WTC11 (cell line): Measurements from ENCODE around the gene C1QTNF1. TPM values are rescaled to one million over a fixed set of nuclear protein-coding genes. Genes with fewer than 3 reads are reported as not detected.

Experiments
- ATAC-seq: fragments of 200-7000 bp; cut with Tn5 transposase; 2 replicates; pipeline ENCODE4 v1.10.0; 2021; ENCODE audit warnings: mild to moderate bottlenecking, moderate library complexity
- CTCF ChIA-PET: fragments of 300-600 bp; sonication (Branson Sonifier 250); formaldehyde crosslinking; loops from one replicate; lab custom pipeline; 2021; ENCODE audit warnings: antibody characterized with exemption; lab: Charles Lee
- POLR2A ChIA-PET: fragments of 350-600 bp; sonication (Branson Sonifier 250); formaldehyde crosslinking; loops from one replicate; lab custom pipeline; 2021; ENCODE audit warnings: antibody characterized with exemption; lab: Charles Lee
- DNase-seq: peaks from one replicate; pipeline ENCODE4 v3.0.0; 2021; ENCODE audit warnings: low spot score
- H3K27ac Mint-ChIP-seq: 2 replicates; pipeline ENCODE4 v1.8.0; 2021; ENCODE audit warnings: mixed read lengths
- H3K27me3 Mint-ChIP-seq: 2 replicates; pipeline ENCODE4 v1.8.0; 2021; ENCODE audit warnings: low read depth, mild to moderate bottlenecking, moderate library complexity, mixed read lengths
- H3K36me3 Mint-ChIP-seq: 2 replicates; pipeline ENCODE4 v1.8.0; 2021; ENCODE audit warnings: mixed read lengths
- H3K4me1 Mint-ChIP-seq: 2 replicates; pipeline ENCODE4 v1.8.0; 2022; ENCODE audit warnings: mixed read lengths
- H3K4me3 Mint-ChIP-seq: 2 replicates; pipeline ENCODE4 v1.8.0; 2021; ENCODE audit warnings: mild to moderate bottlenecking, moderate library complexity, mixed read lengths
- H3K9me3 Mint-ChIP-seq: 2 replicates; pipeline ENCODE4 v1.8.0; 2021; ENCODE audit warnings: mixed read lengths
- ARID4B ChIP-seq: sonication (generic); formaldehyde crosslinking; IDR thresholded peaks from 2 replicates; pipeline ENCODE4 v1.8.0; 2023; ENCODE audit warnings: missing genetic modification reagents, mild to moderate bottlenecking, borderline replicate concordance
- CDX4 ChIP-seq: fragments of 250-450 bp; sonication (Bioruptor Pico); IDR thresholded peaks from 2 replicates; pipeline ENCODE4 v1.9.0; 2021; ENCODE audit warnings: moderate library complexity, mild to moderate bottlenecking, inconsistent platforms, borderline replicate concordance
- CTCF ChIP-seq: fragments of 200-600 bp; IDR thresholded peaks from 2 replicates; pipeline ENCODE4 v1.8.0; 2022; ENCODE audit warnings: antibody characterized with exemption
- E2F5 ChIP-seq: sonication (generic); formaldehyde crosslinking; IDR thresholded peaks from 2 replicates; pipeline ENCODE4 v1.8.1; 2022; ENCODE audit warnings: mild to moderate bottlenecking, moderate library complexity, missing genetic modification reagents
- ELF4 ChIP-seq: sonication (generic); formaldehyde crosslinking; IDR thresholded peaks from 2 replicates; pipeline ENCODE4 v1.8.1; 2022; ENCODE audit warnings: low read depth, mild to moderate bottlenecking, moderate library complexity, missing genetic modification reagents
- FOXJ3 ChIP-seq: sonication (generic); formaldehyde crosslinking; IDR thresholded peaks from 2 replicates; pipeline ENCODE4 v1.9.0; 2021; ENCODE audit warnings: missing genetic modification reagents, mild to moderate bottlenecking, borderline replicate concordance
- FOXP4 ChIP-seq: sonication (generic); formaldehyde crosslinking; IDR thresholded peaks from 2 replicates; pipeline ENCODE4 v1.8.0; 2022; ENCODE audit warnings: mild to moderate bottlenecking, missing genetic modification reagents
- GTF2I ChIP-seq: fragments of 250-450 bp; sonication (Bioruptor Pico); conservative IDR thresholded peaks from 2 replicates; pipeline ENCODE4 v1.4.0; 2021; ENCODE audit warnings: mild to moderate bottlenecking
- JAZF1 ChIP-seq: fragments of 250-450 bp; sonication (Bioruptor Pico); IDR thresholded peaks from 2 replicates; pipeline ENCODE4 v1.9.0; 2021; ENCODE audit warnings: moderate library complexity, mild to moderate bottlenecking, inconsistent platforms
- MLX ChIP-seq: sonication (generic); formaldehyde crosslinking; IDR thresholded peaks from 2 replicates; pipeline ENCODE4 v1.8.1; 2023; ENCODE audit warnings: mild to moderate bottlenecking, missing genetic modification reagents, moderate library complexity
- NFE2L1 ChIP-seq: sonication (generic); formaldehyde crosslinking; IDR thresholded peaks from 2 replicates; pipeline ENCODE4 v1.8.1; 2023; ENCODE audit warnings: missing genetic modification reagents
- NR3C1 ChIP-seq: sonication (generic); formaldehyde crosslinking; conservative IDR thresholded peaks from 2 replicates; pipeline ENCODE4 v1.8.1; 2023; ENCODE audit warnings: low read depth, mild to moderate bottlenecking, missing genetic modification reagents
- SMAD4 ChIP-seq: sonication (generic); formaldehyde crosslinking; IDR thresholded peaks from 2 replicates; pipeline ENCODE4 v1.8.0; 2022; ENCODE audit warnings: mild to moderate bottlenecking, missing genetic modification reagents
- STAT6 ChIP-seq: sonication (generic); formaldehyde crosslinking; conservative IDR thresholded peaks from 2 replicates; pipeline ENCODE4 v1.8.1; 2023; ENCODE audit warnings: mild to moderate bottlenecking, low read depth, missing genetic modification reagents, moderate library complexity
- TEAD1 ChIP-seq: sonication (generic); formaldehyde crosslinking; IDR thresholded peaks from 2 replicates; pipeline ENCODE4 v1.8.0; 2022; ENCODE audit warnings: mild to moderate bottlenecking, missing genetic modification reagents
- ZBTB21 ChIP-seq: sonication (generic); formaldehyde crosslinking; IDR thresholded peaks from 2 replicates; pipeline ENCODE4 v1.8.1; 2023; ENCODE audit warnings: mild to moderate bottlenecking, missing genetic modification reagents, borderline replicate concordance
- ZNF263 ChIP-seq: sonication (generic); formaldehyde crosslinking; IDR thresholded peaks from 2 replicates; pipeline ENCODE4 v1.8.1; 2022; ENCODE audit warnings: low read depth, mild to moderate bottlenecking, moderate library complexity, missing genetic modification reagents
- total RNA-seq: library from RNA; stranded (reverse); gene quantifications from 3 replicates; pipeline ENCODE4 v1.2.3, GENCODE V29; 2021

The C1QTNF1 gene
- total RNA-seq, 1 experiment from 2014 or later: 1.7 TPM

- ChIA-PET CTCF (no interaction called here), POLR2A (no interaction called here)
- Mint-ChIP-seq H3K4me3 (no peak overlapping the region), H3K36me3 (no peaks in the 10 kb centered on the region), H3K27ac (no peak overlapping the region), H3K4me1 (peaks cover 22% of the 10 kb centered on the region), H3K27me3 (peaks cover 81% of the 10 kb centered on the region), H3K9me3 (peaks cover 4% of the 10 kb centered on the region; the same call in 1 of the 2 replicates)
- DNase-seq: no peak
- TF ChIP-seq ZBTB21 (CRISPR knock-in tag): no peak
- TF ChIP-seq SMAD4 (CRISPR knock-in tag): no peak
- no peak for TF ChIP-seq ZNF263 (CRISPR knock-in tag)
- no peak for TF ChIP-seq CDX4 (CRISPR knock-in tag)
- TF ChIP-seq NR3C1 (CRISPR knock-in tag): no peak
- no peak for TF ChIP-seq GTF2I (CRISPR knock-in tag)
- TF ChIP-seq MLX (CRISPR knock-in tag): no peak
- TF ChIP-seq TEAD1 (CRISPR knock-in tag): no peak
- TF ChIP-seq JAZF1: no peak
- no peak for TF ChIP-seq CTCF
- no peak for TF ChIP-seq FOXP4 (CRISPR knock-in tag)
- no peak for TF ChIP-seq NFE2L1
- TF ChIP-seq E2F5 (CRISPR knock-in tag): no peak
- no peak for TF ChIP-seq ARID4B (CRISPR knock-in tag)
- TF ChIP-seq STAT6: no peak
- TF ChIP-seq ELF4 (CRISPR knock-in tag): no peak
- TF ChIP-seq FOXJ3: no peak
- no peak for ATAC-seq
Observed at GRCh38 chr17:79006046-79006445, 17.9 kb upstream of the C1QTNF1 start.
